GM19035 (cell line): Measurements from ENCODE around the gene PANK1.

Experiments used
- ATAC-seq: cut with Tn5 transposase; IDR thresholded peaks from one replicate; pipeline ENCODE4 v1.9.1; 2021; ENCODE audit not compliant: unreplicated experiment

Gene PANK1

GRCh38 chr10:89652806-89653370, 7.8 kb upstream of the PANK1 start:
- ATAC-seq = no peak

- ATAC-seq = no peak
Measured at GRCh38 chr10:89651916-89652573, 7.0 kb upstream of the PANK1 start.

- no peak for ATAC-seq
Measured at GRCh38 chr10:89651205-89651915, 6.3 kb upstream of the PANK1 start.

GRCh38 chr10:89649051-89649450, 4.0 kb upstream of the PANK1 start:
- no peak for ATAC-seq

DNA sequence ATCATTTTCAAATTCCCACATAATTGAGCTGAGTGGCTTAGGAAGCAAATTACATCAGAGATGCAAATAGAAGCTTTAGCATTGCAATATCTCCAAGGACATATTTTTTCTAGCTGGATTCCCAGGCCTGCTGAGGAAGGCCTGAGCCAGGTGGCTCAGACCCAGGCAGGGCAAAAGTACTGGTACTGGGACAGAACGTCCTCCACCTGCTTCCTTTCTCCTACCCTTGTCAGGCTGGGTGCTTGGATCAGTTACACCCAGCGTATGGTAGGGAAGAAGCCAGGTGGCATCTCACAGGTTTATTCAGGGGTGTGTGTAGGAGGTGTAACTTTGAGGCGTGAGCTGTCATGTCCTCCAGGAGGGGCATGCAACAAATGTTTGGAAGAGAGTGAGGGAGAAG, 3.0 kb upstream of the PANK1 start:
- no peak for ATAC-seq

DNA sequence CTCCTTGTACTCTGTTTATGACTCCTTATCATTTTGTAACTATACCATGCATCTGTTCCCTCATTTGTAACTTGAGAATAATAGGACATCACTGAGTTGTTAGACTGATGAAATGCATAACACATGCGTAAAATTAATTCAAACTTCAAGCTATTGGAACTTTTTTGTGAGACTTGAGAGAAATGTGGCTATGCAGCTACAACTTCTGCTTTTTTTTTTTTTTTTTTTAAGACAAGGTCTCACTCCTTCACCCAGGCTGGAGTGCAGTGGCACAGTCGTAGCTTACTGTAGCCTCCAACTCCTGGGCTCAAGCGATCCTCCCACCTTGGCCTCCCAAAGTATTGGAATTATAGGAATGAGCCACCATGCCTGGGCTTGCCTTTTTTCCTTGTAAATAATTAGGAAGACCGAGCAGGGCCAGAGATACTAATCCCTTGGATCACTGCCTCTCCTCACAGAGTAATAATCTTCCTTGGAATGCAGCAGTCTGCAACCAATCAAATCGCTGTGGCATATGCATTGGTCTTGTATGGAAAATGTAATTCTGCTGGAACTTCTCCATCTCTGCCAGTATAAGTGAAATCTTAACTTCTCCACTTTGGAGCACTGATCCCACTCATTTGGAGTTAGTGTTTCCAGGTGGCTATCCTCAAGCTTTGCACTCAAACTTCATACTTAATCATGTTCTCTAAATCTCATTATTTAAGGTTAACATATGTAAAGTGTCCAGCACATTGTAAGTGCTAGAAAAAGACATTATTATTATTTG, 2.0 kb upstream of the PANK1 start:
- ATAC-seq = no peak

DNA sequence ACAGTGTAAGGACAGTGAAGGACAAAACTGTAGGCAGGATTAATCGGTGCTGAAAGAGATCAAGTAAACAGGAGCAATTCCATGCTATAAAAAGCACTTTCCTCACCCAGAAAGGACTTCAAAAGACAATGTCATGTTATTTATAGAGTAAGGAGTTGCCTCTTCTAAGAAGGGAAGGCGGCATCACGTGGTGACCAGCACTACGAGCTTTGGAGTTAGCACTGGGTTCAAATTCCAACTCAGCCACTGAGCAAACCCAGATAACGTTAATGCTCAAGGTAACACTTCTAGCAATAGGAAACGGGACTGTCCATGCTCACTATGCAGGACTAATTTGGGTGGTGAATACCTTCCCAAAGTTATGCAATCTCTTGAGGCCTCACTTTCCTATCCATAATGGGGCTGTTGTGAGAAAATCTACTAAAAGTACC, 715 bp upstream of the PANK1 start:
- no peak for ATAC-seq

- peak; percentile 38 for ATAC-seq
Measured at GRCh38 chr10:89644691-89644966, 413 bp downstream of the PANK1 start.

GRCh38 chr10:89643812-89644690, 991 bp downstream of the PANK1 start:
- peak; percentile 88 for ATAC-seq

DNA sequence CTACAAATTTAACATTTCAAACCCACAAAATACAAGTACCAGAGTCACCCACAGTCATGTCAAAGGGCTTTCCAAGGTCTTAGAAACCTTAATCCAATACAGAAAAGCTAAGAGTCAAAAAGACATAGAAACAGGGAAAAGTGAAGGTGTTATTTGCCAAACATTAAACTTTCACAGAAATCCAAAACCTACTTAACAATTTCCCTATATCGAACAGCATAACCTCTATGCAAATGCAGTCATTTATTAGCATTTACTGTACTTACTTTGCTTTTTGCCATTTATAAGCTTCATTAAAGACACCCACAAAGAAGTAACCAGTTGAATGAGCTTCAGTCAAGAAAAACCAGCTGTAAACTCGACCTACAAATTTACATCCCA, 1.6 kb downstream of the PANK1 start:
- ATAC-seq = no peak

DNA sequence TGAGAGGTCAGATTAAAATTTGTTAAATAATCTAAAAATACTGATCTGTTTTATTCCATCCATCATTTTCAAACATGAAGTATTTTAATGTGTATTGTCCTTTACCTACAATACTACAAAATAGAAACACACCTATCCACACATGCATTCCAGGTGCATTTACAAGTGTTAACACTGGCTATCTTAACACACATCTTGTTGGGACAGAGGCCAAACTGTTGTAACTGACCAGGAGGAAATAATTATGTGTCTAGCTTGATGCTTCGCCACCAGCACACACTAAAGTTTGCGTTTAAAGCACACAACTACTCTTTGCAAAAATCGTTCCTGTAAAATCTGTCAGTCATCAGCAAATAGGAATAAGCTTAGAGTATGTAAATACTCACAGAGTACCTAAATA, 2.8 kb downstream of the PANK1 start:
- no peak for ATAC-seq

DNA sequence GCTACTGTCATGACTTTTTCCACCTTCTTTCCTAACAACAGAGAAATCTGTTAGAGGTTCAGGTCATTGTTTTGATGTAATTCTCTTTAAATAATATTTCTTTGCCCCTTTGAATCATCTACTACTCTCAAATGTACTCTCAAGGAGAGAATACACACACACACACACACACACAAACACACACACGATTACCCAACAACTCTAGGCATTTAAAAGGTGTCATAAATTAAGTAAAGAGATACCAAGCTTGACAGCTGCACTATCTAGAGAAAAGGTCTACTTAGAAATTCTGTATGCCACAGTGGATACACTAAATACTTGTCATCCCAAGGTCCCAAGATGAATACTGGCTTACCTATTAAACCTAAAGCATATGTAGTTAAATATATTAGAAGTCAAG, 4.8 kb downstream of the PANK1 start:
- ATAC-seq = no peak

DNA sequence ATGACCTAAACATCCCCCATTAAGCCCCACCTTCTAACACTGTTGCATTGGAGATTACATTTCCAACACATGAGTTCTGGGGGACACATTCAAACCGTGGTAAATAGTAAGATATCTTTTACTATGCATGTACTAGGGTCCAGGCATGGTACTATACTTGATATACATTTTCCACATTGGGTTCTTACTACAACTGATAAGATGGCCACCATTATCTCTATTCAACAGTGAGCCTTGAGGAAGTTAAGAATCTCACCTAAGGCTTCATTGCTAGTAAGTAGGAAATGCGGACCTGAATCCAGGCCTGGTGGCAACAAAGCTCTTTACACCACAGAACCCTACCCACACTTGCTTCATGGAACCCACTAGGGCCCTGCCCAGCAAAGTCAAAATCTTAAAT, 5.7 kb downstream of the PANK1 start:
- ATAC-seq = no peak

DNA sequence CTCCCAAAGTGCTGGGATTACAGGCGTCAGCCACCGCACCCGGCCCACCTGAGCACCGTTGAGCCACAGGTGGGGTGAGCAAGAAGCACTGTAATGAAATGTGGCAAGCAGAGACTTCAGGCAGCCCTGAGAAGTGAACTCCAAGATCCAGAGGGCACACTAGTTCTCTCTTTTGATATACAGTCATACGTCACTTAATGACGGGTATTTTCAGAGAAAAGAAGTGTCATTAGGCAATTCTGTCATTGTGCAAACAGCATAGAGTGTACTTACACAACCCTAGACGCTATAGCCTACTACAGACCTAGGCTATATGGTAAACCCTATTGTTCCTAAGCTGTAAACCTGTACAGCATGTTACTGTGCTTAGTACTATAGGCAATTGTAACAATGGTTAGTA, 7.9 kb downstream of the PANK1 start:
- no peak for ATAC-seq

DNA sequence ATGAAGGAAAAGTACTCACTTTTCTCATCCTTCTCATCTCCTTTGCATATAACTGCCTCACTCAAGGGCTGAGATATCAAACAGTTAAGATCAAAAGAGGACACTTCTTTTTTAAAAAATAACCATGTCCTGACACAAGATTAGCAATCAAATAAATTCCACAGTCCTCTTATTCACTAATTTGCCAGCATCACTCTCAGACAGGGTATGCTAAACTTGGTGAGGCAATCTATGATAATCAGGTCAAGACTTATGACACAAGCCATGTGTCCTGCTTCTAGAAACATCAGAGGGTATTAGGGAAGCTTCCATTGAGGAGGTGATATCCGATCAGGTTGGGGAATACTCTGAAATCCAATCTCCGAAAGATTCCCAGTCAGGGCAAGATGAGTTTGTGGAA, 10.4 kb downstream of the PANK1 start:
- no peak for ATAC-seq

GRCh38 chr10:89633484-89633883, 11.6 kb downstream of the PANK1 start:
- ATAC-seq = no peak

GRCh38 chr10:89632824-89633223, 12.2 kb downstream of the PANK1 start:
- ATAC-seq = no peak

- ATAC-seq = no peak
Measured at GRCh38 chr10:89627830-89628229, 17.2 kb downstream of the PANK1 start.

- ATAC-seq = no peak
Measured at GRCh38 chr10:89625041-89625765, 19.8 kb downstream of the PANK1 start.

DNA sequence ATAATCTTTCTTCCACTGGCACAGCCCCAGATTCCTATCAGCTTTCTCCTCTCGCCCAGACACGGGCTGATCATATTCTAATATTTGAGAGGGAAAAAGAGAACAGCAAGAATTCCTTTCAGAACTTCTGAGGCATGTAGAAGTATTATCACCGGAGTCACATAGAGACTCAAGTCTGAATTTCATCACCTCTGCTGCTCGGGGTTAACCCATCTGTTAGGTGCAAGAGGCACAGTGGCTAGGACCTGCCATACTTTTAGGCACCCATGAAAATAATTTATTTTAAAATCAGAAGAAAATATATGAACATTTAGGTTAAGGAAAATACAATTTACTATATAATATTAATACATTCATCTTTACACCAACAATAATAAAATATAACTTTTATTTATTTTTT, 21.0 kb downstream of the PANK1 start:
- no peak for ATAC-seq
